HG03095 (cell line): Measurements from ENCODE around the gene DLG4.

Experiments
- ATAC-seq: cut with Tn5 transposase; IDR thresholded peaks from one replicate; pipeline ENCODE4 v1.9.1; 2021; ENCODE audit warnings: moderate library complexity; ENCODE audit not compliant: unreplicated experiment

Gene DLG4

GRCh38 chr17:7215652-7216180, 3.9 kb downstream of the DLG4 start:
- ATAC-seq = no peak

GRCh38 chr17:7215136-7215638, 4.4 kb downstream of the DLG4 start:
- ATAC-seq = no peak

- peak; percentile 68 for ATAC-seq
These were observed 5.1 kb downstream of the DLG4 start for GRCh38 chr17:7214300-7215135.

- no peak for ATAC-seq
These were observed 5.7 kb downstream of the DLG4 start for GRCh38 chr17:7213895-7214299.

- ATAC-seq = no peak
These were observed 8.0 kb downstream of the DLG4 start for GRCh38 chr17:7211491-7212273.

GRCh38 chr17:7208754-7209460, 10.7 kb downstream of the DLG4 start:
- ATAC-seq = no peak

- ATAC-seq = no peak
These were observed 11.5 kb downstream of the DLG4 start for GRCh38 chr17:7208027-7208571.

GRCh38 chr17:7207120-7208001, 12.3 kb downstream of the DLG4 start:
- no peak for ATAC-seq

- no peak for ATAC-seq
These were observed 14.1 kb downstream of the DLG4 start for GRCh38 chr17:7205561-7205960.

GRCh38 chr17:7204828-7205461, 14.7 kb downstream of the DLG4 start:
- ATAC-seq = peak; percentile 61

GRCh38 chr17:7204336-7204735, 15.3 kb downstream of the DLG4 start:
- no peak for ATAC-seq

- no peak for ATAC-seq
These were observed 16.2 kb downstream of the DLG4 start for GRCh38 chr17:7203391-7203790.

GRCh38 chr17:7196651-7197401, 22.8 kb downstream of the DLG4 start:
- ATAC-seq = no peak

- no peak for ATAC-seq
These were observed 23.7 kb downstream of the DLG4 start for GRCh38 chr17:7195971-7196370.

GRCh38 chr17:7192271-7192937, 27.2 kb downstream of the DLG4 start:
- no peak for ATAC-seq

- no peak for ATAC-seq
These were observed 27.9 kb downstream of the DLG4 start for GRCh38 chr17:7191571-7192270.

GRCh38 chr17:7191069-7191468, 28.6 kb downstream of the DLG4 start:
- ATAC-seq = no peak
